ENCODE results near the gene PAAF1.
"Not testable (repeated sequence)": the region's sequence is repeated elsewhere in the genome, so short reads cannot be mapped to it uniquely, and the experiment has no call there.

PAAF1 gene, protein sequence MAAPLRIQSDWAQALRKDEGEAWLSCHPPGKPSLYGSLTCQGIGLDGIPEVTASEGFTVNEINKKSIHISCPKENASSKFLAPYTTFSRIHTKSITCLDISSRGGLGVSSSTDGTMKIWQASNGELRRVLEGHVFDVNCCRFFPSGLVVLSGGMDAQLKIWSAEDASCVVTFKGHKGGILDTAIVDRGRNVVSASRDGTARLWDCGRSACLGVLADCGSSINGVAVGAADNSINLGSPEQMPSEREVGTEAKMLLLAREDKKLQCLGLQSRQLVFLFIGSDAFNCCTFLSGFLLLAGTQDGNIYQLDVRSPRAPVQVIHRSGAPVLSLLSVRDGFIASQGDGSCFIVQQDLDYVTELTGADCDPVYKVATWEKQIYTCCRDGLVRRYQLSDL

GRCh38 chr11:73876424-73877310 lies at the start of gene PAAF1, which contains the start of gene COA4:
Gene PAAF1 (plus strand): TSS chr11:73876999. CDS start chr11:73877022, 23 bp downstream.
Gene COA4 (minus strand): TSS chr11:73876846. CDS start chr11:73873378, 3,468 bp downstream.
- no peak for FAIRE-seq

DNA sequence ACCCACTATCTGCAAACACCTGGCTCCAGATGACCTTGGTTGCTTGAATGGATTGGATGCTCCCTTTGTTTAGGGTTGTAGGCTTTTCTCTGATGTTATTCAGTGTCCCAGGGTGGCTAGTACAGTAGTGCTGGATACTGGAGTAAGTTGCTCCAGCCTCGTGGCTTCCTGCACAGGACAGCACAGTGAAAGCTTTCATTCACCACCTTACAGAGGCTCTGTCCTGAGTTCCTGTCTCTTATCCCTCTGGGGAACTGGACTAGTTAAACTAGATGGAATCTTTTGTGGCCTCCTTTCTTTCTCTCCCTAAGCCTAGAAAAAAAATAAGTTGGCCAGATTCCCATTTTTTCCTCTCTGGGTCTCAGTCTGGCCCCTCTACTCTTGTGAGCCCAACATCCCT lies 46.5 kb upstream of the PAAF1 start:
- no peak for FAIRE-seq

- no peak for FAIRE-seq
Observed at GRCh38 chr11:73833067-73833466, 43.7 kb upstream of the PAAF1 start.

DNA sequence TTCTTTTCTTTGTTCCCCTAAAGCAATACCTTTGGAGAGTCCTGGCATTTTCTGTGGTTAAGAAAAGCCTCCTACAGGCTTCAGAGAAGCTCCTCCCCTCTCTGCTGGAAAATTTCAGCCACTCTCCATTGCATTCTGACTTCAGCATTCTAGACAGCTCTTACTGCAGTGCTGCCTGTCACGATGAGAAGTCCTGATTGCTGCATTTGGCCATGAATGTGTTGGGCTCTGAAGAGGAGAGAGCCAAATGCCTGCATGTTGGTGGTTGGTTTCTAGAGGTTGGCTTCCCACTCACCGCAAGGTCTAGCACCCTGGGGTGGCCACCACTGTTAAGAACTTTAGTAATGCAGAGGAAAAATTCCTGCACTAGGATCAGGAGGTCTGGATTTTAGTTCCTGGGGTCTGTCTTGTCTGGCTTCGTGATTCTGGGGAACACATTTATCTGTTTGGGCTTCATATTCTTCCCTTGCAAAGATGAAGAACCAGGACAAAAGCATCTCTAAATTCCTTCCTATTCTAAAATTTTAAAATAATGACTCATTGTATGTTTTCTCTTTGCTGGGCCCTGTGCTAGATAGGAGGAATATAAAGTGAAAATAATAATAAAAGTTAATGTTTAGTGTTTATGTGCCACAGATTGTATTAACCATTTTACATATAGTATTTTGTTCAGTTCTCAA lies 38.2 kb upstream of the PAAF1 start:
- FAIRE-seq: no peak

DNA sequence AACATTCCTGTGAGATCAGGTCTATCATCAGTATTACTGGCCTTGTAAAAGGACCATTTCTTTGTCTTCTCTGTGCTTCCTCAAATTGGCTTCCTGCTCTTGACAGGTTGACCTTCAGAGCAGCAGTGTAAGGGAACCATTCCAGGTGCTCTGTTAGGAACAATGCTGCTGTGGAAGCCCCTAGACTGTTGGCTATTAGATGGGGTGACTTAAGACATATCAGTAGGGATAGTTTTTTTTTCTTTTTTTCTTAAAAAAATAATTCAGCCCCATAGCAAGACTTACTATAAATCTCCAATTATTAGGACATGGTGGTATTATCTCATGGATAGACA lies 37.7 kb upstream of the PAAF1 start:
- no peak for FAIRE-seq

DNA sequence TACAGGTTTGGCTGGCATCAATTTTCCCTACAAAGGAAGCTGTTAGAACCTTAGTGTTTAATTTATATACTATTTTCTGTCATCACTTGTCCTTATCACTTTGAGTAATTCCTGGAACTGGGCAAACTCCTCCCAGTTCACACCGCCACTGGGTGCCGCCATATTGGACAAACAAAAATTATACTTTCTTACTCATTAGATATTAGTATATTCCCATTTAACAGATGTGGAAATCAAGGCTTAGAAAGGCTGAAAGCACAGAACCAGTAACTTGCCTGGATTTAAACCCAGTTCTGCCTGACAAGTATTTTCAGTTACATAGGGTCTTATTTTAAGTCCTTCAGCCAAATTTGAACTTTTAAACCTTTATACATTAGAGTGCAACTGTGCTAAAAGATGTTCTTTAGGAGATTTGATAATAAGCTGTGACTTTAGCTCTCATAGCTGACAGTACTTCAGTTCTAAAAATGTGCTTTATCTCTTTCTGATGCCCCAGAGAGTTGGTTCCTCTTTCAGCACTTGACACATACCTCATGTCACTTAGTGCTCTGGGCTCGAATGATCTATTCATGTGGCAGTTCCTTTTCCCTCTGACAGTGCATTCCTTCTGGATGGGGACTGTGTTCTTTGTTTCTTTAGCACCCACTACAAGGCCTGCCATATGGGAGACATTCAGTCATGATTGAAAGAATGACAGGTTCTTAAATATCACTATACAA lies 25.6 kb upstream of the PAAF1 start:
- no peak for FAIRE-seq

DNA sequence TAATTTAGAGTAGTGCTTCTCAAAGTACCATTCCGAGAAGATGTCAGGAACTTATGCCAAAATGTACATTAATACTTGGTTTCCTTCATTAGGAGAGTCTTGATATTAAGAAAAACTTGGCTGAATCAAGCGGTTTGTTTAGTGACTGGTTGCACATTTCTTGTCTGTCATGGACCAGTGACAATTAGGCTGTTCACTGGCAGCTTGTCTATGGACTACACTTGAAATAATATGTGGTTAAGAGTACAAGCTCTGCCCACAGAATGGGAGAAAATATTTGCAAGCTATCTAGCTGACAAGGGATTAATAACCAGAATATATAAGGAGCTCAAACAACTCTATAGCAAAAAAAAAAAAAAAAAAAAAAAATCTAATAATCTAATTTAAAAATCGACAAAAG lies 24.8 kb upstream of the PAAF1 start:
- FAIRE-seq: no peak

DNA sequence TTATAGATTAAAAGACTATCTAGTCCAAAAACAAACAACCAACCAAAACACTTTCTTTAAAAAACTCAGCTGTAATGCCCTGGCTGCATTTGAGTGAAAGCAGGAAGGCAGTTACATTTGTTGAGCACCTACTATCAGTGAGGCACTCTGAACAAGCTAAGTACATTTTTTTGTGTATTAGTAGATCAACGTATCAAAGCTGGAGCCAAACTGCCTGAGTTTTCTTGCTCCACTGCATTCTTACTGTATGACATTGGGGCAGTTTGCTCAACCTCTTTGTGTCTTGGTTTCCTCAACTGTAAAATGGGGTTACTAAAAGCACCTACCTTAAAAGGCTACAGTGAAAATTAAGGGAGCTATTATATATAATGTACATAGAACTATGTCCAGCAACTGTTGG lies 22.1 kb upstream of the PAAF1 start:
- no peak for FAIRE-seq

- FAIRE-seq: no peak
Observed at GRCh38 chr11:73856031-73856567, 20.7 kb upstream of the PAAF1 start.

DNA sequence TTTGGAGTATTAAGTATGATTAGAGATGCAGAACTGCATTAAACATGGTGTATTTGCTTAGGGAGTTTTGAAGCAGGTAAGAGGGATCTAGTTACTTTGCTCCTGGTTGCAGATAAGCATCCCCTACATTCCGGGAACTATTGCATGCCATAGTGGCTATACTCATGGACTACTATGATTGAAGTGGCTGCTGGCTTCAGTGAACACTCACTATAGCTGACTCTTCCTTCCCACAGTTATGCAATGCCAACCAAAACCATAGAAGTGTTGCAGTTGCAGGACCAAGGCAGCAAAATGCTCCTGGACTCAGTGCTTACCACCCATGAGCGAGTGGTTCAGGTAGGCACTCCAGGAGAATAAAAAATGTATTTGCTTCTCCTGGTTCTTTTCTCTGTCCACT lies 17.1 kb upstream of the PAAF1 start:
- FAIRE-seq: no peak

- FAIRE-seq: no peak
Observed at GRCh38 chr11:73860202-73860601, 16.6 kb upstream of the PAAF1 start.

GRCh38 chr11:73862986-73863385 lies 13.8 kb upstream of the PAAF1 start:
- peak; percentile 21 for FAIRE-seq

DNA sequence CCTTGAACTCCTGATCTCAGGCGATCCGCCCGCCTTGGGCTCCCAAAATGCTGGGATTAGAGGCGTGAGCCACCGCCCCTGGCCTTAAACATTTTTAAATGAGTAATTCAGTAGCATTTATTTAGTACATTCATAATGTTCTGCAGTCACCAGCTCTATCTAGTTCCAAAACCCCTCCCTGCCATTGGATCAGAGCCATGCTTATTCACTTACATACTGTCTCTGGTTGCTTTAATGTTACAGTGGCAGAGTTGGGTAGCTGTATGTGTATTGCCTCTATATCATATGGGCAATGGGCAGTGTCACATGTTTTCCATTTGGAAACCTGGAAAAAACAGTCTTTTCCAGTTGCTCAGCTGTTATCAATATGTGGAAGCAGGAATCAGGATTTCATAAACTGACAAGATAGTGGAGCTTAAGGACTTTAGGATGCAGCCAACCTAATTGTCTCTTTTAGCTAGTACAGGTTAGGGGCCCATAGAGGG lies 10.7 kb upstream of the PAAF1 start:
- FAIRE-seq: no peak

DNA sequence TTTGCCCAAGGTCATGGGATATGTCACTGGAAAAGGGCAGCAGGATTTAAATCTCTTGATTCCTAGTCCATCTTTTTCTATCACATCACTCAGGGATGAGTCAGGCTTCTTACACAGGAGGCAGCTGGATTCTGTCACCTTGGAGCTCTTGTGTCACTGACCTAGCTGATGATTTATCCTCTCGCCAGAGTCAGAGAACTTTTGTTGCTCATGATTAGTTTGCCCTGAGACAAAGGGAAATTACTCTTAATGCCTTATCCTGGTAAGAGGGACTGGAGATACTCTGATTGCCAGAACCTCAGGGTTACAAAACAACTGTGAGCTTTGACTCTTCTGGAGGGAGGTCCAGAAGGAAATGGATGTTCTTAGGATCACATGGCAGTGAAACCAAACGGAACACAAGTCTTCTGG lies 10.2 kb upstream of the PAAF1 start:
- FAIRE-seq: no peak

- FAIRE-seq: no peak
Observed at GRCh38 chr11:73869332-73869949, 7.4 kb upstream of the PAAF1 start.

DNA sequence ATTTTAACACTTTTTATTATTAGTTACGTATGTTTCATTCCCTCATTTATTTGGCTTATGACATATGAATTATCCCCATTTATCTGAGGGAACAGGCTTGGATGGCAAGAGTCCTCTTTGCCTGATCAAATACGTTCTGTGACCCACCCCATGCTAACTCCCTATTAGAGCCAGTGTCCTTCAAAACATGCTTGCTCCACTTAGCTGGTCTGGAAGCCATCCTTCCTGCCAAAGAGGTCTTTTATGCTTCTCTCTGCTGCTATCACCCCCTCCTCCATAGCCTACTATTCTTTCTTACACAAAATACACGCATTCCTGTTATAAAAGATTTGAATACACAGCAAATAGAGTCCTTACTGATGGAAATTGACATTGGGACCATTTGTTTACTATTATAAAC lies 6.5 kb upstream of the PAAF1 start:
- FAIRE-seq: no peak

DNA sequence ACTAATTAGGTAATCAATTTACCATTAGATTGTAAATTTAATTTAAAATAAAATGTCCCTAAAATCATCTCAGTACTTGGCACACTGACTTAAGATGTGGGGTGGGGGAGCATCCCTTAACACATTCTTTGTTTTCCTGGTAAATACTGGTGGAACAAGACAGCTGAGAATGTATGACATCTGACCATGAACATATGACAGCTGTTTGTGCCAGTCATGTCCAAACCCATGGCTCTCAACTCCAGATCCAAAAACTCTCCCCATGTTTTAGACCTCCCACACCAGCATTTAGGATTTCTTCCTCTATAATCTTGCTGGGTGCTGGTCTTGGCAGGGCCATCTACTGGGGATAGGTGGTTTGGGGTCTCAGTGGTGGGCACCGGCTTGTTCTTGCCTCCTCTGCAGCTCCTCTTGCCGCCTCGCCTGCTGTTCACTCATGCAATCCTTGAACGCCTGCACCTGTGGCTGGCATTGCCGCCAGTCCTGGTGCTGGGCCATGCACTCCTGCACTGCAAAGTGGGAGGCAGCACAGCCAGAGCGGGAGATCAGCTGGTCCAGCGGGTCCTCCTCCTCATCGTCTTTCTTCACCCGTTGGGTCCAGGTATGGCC lies 3.9 kb upstream of the PAAF1 start:
- no peak for FAIRE-seq

GRCh38 chr11:73875380-73875779 lies 1.4 kb upstream of the PAAF1 start:
- no peak for FAIRE-seq

- FAIRE-seq: no peak
Observed at GRCh38 chr11:73875840-73876239, 959 bp upstream of the PAAF1 start.

DNA sequence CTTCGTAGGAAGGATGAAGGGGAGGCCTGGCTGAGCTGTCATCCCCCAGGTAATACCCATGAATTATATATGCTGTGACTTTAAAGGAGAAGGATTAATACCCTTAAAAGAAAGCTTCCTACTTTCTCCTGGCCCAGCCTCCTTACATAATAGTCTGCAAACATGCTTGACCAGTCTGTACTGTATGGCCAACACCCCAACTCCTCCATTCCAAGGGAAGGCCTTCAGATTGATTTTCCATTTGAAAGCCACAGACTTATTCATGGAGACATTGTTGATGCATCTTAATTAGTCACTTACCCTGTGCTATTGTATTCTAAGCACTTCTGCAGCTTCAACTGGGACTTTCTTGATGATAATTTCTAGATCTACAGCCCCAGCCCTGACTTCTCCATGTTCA lies 2.0 kb downstream of the PAAF1 start:
- FAIRE-seq: no peak

- not testable (repeated sequence) for FAIRE-seq
Observed at GRCh38 chr11:73880449-73880848, 3.6 kb downstream of the PAAF1 start.
